ENCODE data around the gene LCN2.

The LCN2 gene

GRCh38 chr9:128143525-128144238, 5.6 kb upstream of the LCN2 start:
- H3K27ac Mint-ChIP-seq = peak overlapping the region; percentile 50
- DNase-seq = no peak
- H3K4me3 Mint-ChIP-seq = no peak overlapping the region
- no peaks in the 10 kb centered on the region for H3K36me3 Mint-ChIP-seq
- no peaks in the 10 kb centered on the region for H3K9me3 Mint-ChIP-seq
- peaks cover 19% of the 10 kb centered on the region for H3K4me1 Mint-ChIP-seq
- peaks cover 15% of the 10 kb centered on the region for H3K27me3 Mint-ChIP-seq
- CTCF ChIA-PET = no interaction called here

GRCh38 chr9:128144239-128145181, 4.7 kb upstream of the LCN2 start:
- H3K27ac Mint-ChIP-seq = no peak overlapping the region
- H3K4me3 Mint-ChIP-seq = no peak overlapping the region
- H3K9me3 Mint-ChIP-seq = no peaks in the 10 kb centered on the region
- H3K4me1 Mint-ChIP-seq = peaks cover 19% of the 10 kb centered on the region
- no peaks in the 10 kb centered on the region for H3K36me3 Mint-ChIP-seq
- no peak for DNase-seq
- CTCF ChIA-PET = no interaction called here
- peaks cover 20% of the 10 kb centered on the region for H3K27me3 Mint-ChIP-seq

- CTCF ChIA-PET = interaction anchor here (1.1 kb wide), 1 partner anchor 28 kb away, joined by 4 read pairs; no protein-coding TSS in a partner anchor
- no peak for DNase-seq
- Mint-ChIP-seq H3K27ac (no peak overlapping the region), H3K4me1 (peaks cover 19% of the 10 kb centered on the region), H3K4me3 (no peak overlapping the region), H3K9me3 (no peaks in the 10 kb centered on the region), H3K36me3 (no peaks in the 10 kb centered on the region), H3K27me3 (peaks cover 26% of the 10 kb centered on the region)
These were observed 3.7 kb upstream of the LCN2 start for GRCh38 chr9:128145536-128145935.

- DNase-seq = no peak
- peaks cover 30% of the 10 kb centered on the region for H3K27me3 Mint-ChIP-seq
- H3K27ac Mint-ChIP-seq = no peak overlapping the region
- H3K4me1 Mint-ChIP-seq = peaks cover 19% of the 10 kb centered on the region
- no peaks in the 10 kb centered on the region for H3K36me3 Mint-ChIP-seq
- H3K4me3 Mint-ChIP-seq = no peak overlapping the region
- CTCF ChIA-PET = interaction anchor here (1.1 kb wide), 1 partner anchor 28 kb away, joined by 4 read pairs; no protein-coding TSS in a partner anchor
- no peaks in the 10 kb centered on the region for H3K9me3 Mint-ChIP-seq
These were observed 3.3 kb upstream of the LCN2 start for GRCh38 chr9:128145951-128146351.

- CTCF ChIA-PET = interaction anchor here (0.7 to 1.1 kb wide), 2 partner anchors 19 to 29 kb away, joined by 3 to 4 read pairs; no protein-coding TSS in a partner anchor
These were observed 2.6 kb upstream of the LCN2 start for GRCh38 chr9:128146591-128147120.

GRCh38 chr9:128148509-128149000, 698 bp upstream of the LCN2 start:
- H3K4me1 Mint-ChIP-seq = peaks cover 1% of the 10 kb centered on the region
- H3K27me3 Mint-ChIP-seq = peaks cover 43% of the 10 kb centered on the region
- CTCF ChIA-PET = no interaction called here
- no peaks in the 10 kb centered on the region for H3K36me3 Mint-ChIP-seq
- no peak overlapping the region for H3K27ac Mint-ChIP-seq
- no peaks in the 10 kb centered on the region for H3K9me3 Mint-ChIP-seq
- DNase-seq = no peak
- H3K4me3 Mint-ChIP-seq = no peak overlapping the region

More at GRCh38 chr9:128146591-128147120, 2.6 kb upstream of the LCN2 start:
- no peaks in the 10 kb centered on the region for H3K36me3 Mint-ChIP-seq
- H3K27ac Mint-ChIP-seq = no peak overlapping the region
- DNase-seq = no peak
- H3K4me1 Mint-ChIP-seq = peaks cover 19% of the 10 kb centered on the region
- peaks cover 37% of the 10 kb centered on the region for H3K27me3 Mint-ChIP-seq
- H3K9me3 Mint-ChIP-seq = no peaks in the 10 kb centered on the region
- H3K4me3 Mint-ChIP-seq = no peak overlapping the region

- Mint-ChIP-seq H3K27ac (no peak overlapping the region), H3K4me1 (no peaks in the 10 kb centered on the region), H3K9me3 (no peaks in the 10 kb centered on the region), H3K4me3 (no peak overlapping the region), H3K27me3 (peaks cover 43% of the 10 kb centered on the region), H3K36me3 (no peaks in the 10 kb centered on the region)
- CTCF ChIA-PET = interaction anchor here (0.9 to 1.4 kb wide), 2 partner anchors 9 to 24 kb away, joined by 3 to 4 read pairs; no protein-coding TSS in a partner anchor
- DNase-seq = no peak
These were observed 819 bp downstream of the LCN2 start for GRCh38 chr9:128149951-128150593.

GRCh38 chr9:128150594-128151308, 1.5 kb downstream of the LCN2 start:
- DNase-seq = peak; percentile 42
- H3K27ac Mint-ChIP-seq = peak overlapping the region; percentile 34

GRCh38 chr9:128151309-128152132, 2.3 kb downstream of the LCN2 start:
- no peaks in the 10 kb centered on the region for H3K36me3 Mint-ChIP-seq
- H3K27ac Mint-ChIP-seq = no peak overlapping the region
- CTCF ChIA-PET = interaction anchor here (0.9 to 1.3 kb wide), 3 partner anchors 15 to 44 kb away, joined by 3 to 6 read pairs (median 3); no protein-coding TSS in a partner anchor
- no peak for DNase-seq
- H3K9me3 Mint-ChIP-seq = no peaks in the 10 kb centered on the region
- no peak overlapping the region for H3K4me3 Mint-ChIP-seq
- H3K4me1 Mint-ChIP-seq = no peaks in the 10 kb centered on the region
- peaks cover 43% of the 10 kb centered on the region for H3K27me3 Mint-ChIP-seq

More at GRCh38 chr9:128150594-128151308, 1.5 kb downstream of the LCN2 start:
- Mint-ChIP-seq H3K27me3 (peaks cover 47% of the 10 kb centered on the region), H3K4me1 (no peaks in the 10 kb centered on the region), H3K9me3 (no peaks in the 10 kb centered on the region), H3K36me3 (no peaks in the 10 kb centered on the region), H3K4me3 (no peak overlapping the region)
- CTCF ChIA-PET = interaction anchor here (0.9 to 1.4 kb wide), 4 partner anchors 9 to 45 kb away, joined by 3 to 4 read pairs (median 3); no protein-coding TSS in a partner anchor

- CTCF ChIA-PET = interaction anchor here (1.3 kb wide), 1 partner anchor 15 kb away, joined by 6 read pairs; no protein-coding TSS in a partner anchor
- Mint-ChIP-seq H3K4me3 (no peak overlapping the region), H3K36me3 (no peaks in the 10 kb centered on the region)
These were observed 3.1 kb downstream of the LCN2 start for GRCh38 chr9:128152133-128153059.

GRCh38 chr9:128153060-128153946, 4.0 kb downstream of the LCN2 start:
- Mint-ChIP-seq H3K9me3 (no peaks in the 10 kb centered on the region), H3K27me3 (peaks cover 34% of the 10 kb centered on the region), H3K27ac (no peak overlapping the region), H3K4me1 (no peaks in the 10 kb centered on the region), H3K36me3 (no peaks in the 10 kb centered on the region), H3K4me3 (no peak overlapping the region)
- CTCF ChIA-PET = no interaction called here
- DNase-seq = no peak

More at GRCh38 chr9:128152133-128153059, 3.1 kb downstream of the LCN2 start:
- H3K9me3 Mint-ChIP-seq = no peaks in the 10 kb centered on the region
- H3K27ac Mint-ChIP-seq = no peak overlapping the region
- peaks cover 40% of the 10 kb centered on the region for H3K27me3 Mint-ChIP-seq
- no peaks in the 10 kb centered on the region for H3K4me1 Mint-ChIP-seq
- no peak for DNase-seq

Data from activated naive CD4-positive, alpha-beta T cell treated with anti-CD3 and anti-CD28 coated beads, Interleukin-2, amount 10 ng/mL, durations not matched to agents 7 days and 5 days (primary cell).